GM12864 (cell line): ENCODE measurements around the gene TLE5.
"Not testable (repeated sequence)": the region's sequence is repeated elsewhere in the genome, so short reads cannot be mapped to it uniquely, and the experiment has no call there.

ENCODE experiments used
- DNase-seq: peaks from one replicate; pipeline ENCODE4 v3.0.0-alpha.2; 2011; ENCODE audit warnings: low read depth
- H3K4me3 ChIP-seq: 2 replicates; pipeline ENCODE4 v1.5.1; 2011; ENCODE audit warnings: mild to moderate bottlenecking, low read depth, low read length, control low read depth
- CTCF ChIP-seq: IDR thresholded peaks from 2 replicates; pipeline ENCODE4 v1.5.1; 2011; ENCODE audit warnings: low read depth, mild to moderate bottlenecking, moderate library complexity, low read length, control low read depth, inconsistent platforms; ENCODE audit errors: missing control alignments

TLE5 gene

GRCh38 chr19:3013263-3013725 lies 49.0 kb downstream of the TLE5 start:
- TF ChIP-seq CTCF: no peak
- no peak overlapping the region for H3K4me3 ChIP-seq
- no peak for DNase-seq

- no peak for DNase-seq
- no peak for TF ChIP-seq CTCF
- H3K4me3 ChIP-seq: no peak overlapping the region
These were observed 49.6 kb downstream of the TLE5 start for GRCh38 chr19:3012621-3013262.

- DNase-seq, H3K4me3 ChIP-seq: not testable (repeated sequence)
These were observed 50.2 kb downstream of the TLE5 start for GRCh38 chr19:3012059-3012458.

- no peak overlapping the region for H3K4me3 ChIP-seq
- DNase-seq: no peak
- TF ChIP-seq CTCF: no peak
These were observed 51.4 kb downstream of the TLE5 start for GRCh38 chr19:3010871-3011270.

- TF ChIP-seq CTCF: no peak
- no peak overlapping the region for H3K4me3 ChIP-seq
- no peak for DNase-seq
These were observed 53.3 kb downstream of the TLE5 start for GRCh38 chr19:3008994-3009393.

- H3K4me3 ChIP-seq: no peak overlapping the region
- no peak for DNase-seq
These were observed 54.3 kb downstream of the TLE5 start for GRCh38 chr19:3007975-3008374.

GRCh38 chr19:3006075-3006767 lies 56.1 kb downstream of the TLE5 start:
- no peak for DNase-seq
- no peak overlapping the region for H3K4me3 ChIP-seq
- TF ChIP-seq CTCF: no peak

More at GRCh38 chr19:3007975-3008374, 54.3 kb downstream of the TLE5 start:
- TF ChIP-seq CTCF: no peak
